Fibroblast of pulmonary artery (primary cell): Measurements from ENCODE around the gene UPF1.

Source experiments
- DNase-seq: peaks from one replicate; pipeline ENCODE4 v3.0.0-alpha.2; 2010; ENCODE audit warnings: low read depth
- H3K4me3 ChIP-seq: replicated peaks from 2 replicates; pipeline ENCODE4 v1.5.1; 2011; ENCODE audit warnings: low read depth, mild to moderate bottlenecking, control low read depth, low read length, moderate library complexity
- TF ChIP-seq, protein P1 (sequence below): IDR thresholded peaks from 2 replicates; pipeline ENCODE4 v1.5.1; 2011; ENCODE audit warnings: mild to moderate bottlenecking, control low read depth, low read length, inconsistent platforms; ENCODE audit errors: missing control alignments

The UPF1 gene

GRCh38 chr19:18831524-18832305, at the start of gene UPF1:
UPF1 (plus strand) TSS chr19:18831959; CDS start chr19:18832210, 251 bp downstream.
- peak; percentile 90 for DNase-seq
- peak within 1 kb of the TSS; percentile 69 for H3K4me3 ChIP-seq
- TF ChIP-seq, protein P1, sequence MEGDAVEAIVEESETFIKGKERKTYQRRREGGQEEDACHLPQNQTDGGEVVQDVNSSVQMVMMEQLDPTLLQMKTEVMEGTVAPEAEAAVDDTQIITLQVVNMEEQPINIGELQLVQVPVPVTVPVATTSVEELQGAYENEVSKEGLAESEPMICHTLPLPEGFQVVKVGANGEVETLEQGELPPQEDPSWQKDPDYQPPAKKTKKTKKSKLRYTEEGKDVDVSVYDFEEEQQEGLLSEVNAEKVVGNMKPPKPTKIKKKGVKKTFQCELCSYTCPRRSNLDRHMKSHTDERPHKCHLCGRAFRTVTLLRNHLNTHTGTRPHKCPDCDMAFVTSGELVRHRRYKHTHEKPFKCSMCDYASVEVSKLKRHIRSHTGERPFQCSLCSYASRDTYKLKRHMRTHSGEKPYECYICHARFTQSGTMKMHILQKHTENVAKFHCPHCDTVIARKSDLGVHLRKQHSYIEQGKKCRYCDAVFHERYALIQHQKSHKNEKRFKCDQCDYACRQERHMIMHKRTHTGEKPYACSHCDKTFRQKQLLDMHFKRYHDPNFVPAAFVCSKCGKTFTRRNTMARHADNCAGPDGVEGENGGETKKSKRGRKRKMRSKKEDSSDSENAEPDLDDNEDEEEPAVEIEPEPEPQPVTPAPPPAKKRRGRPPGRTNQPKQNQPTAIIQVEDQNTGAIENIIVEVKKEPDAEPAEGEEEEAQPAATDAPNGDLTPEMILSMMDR, result no peak

- TF ChIP-seq, protein P1, result no peak
- no peak overlapping the region for H3K4me3 ChIP-seq
- DNase-seq, result no peak
Measured at GRCh38 chr19:18782559-18783225, 49.1 kb upstream of the UPF1 start.

GRCh38 chr19:18783958-18784785, 47.6 kb upstream of the UPF1 start:
- TF ChIP-seq, protein P1, result no peak
- DNase-seq, result no peak
- H3K4me3 ChIP-seq, result no peak overlapping the region

GRCh38 chr19:18784786-18785120, 47.0 kb upstream of the UPF1 start:
- DNase-seq, result no peak
- H3K4me3 ChIP-seq, result no peak overlapping the region
- TF ChIP-seq, protein P1, result no peak

GRCh38 chr19:18785179-18786124, 46.3 kb upstream of the UPF1 start:
- no peak overlapping the region for H3K4me3 ChIP-seq
- TF ChIP-seq, protein P1, result no peak
- DNase-seq, result peak; percentile 57
